WTC11 (cell line): ENCODE results near the gene SMIM13. TPM values are rescaled to one million over a fixed set of nuclear protein-coding genes. Genes with fewer than 3 reads are reported as not detected.

Experiments used
- ATAC-seq: fragments of 200-7000 bp; cut with Tn5 transposase; 2 replicates; pipeline ENCODE4 v1.10.0; 2021; ENCODE audit warnings: mild to moderate bottlenecking, moderate library complexity
- CTCF ChIA-PET: fragments of 300-600 bp; sonication (Branson Sonifier 250); formaldehyde crosslinking; loops from one replicate; lab custom pipeline; 2021; ENCODE audit warnings: antibody characterized with exemption; lab: Charles Lee
- POLR2A ChIA-PET: fragments of 350-600 bp; sonication (Branson Sonifier 250); formaldehyde crosslinking; loops from one replicate; lab custom pipeline; 2021; ENCODE audit warnings: antibody characterized with exemption; lab: Charles Lee
- DNase-seq: peaks from one replicate; pipeline ENCODE4 v3.0.0; 2021; ENCODE audit warnings: low spot score
- H3K27ac Mint-ChIP-seq: 2 replicates; pipeline ENCODE4 v1.8.0; 2021; ENCODE audit warnings: mixed read lengths
- H3K27me3 Mint-ChIP-seq: 2 replicates; pipeline ENCODE4 v1.8.0; 2021; ENCODE audit warnings: low read depth, mild to moderate bottlenecking, moderate library complexity, mixed read lengths
- H3K36me3 Mint-ChIP-seq: 2 replicates; pipeline ENCODE4 v1.8.0; 2021; ENCODE audit warnings: mixed read lengths
- H3K4me1 Mint-ChIP-seq: 2 replicates; pipeline ENCODE4 v1.8.0; 2022; ENCODE audit warnings: mixed read lengths
- H3K4me3 Mint-ChIP-seq: 2 replicates; pipeline ENCODE4 v1.8.0; 2021; ENCODE audit warnings: mild to moderate bottlenecking, moderate library complexity, mixed read lengths
- H3K9me3 Mint-ChIP-seq: 2 replicates; pipeline ENCODE4 v1.8.0; 2021; ENCODE audit warnings: mixed read lengths
- ETV6 ChIP-seq: sonication (generic); formaldehyde crosslinking; IDR thresholded peaks from 2 replicates; pipeline ENCODE4 v1.8.1; 2022; ENCODE audit warnings: mild to moderate bottlenecking, missing genetic modification reagents
- FOXK1 ChIP-seq: sonication (generic); formaldehyde crosslinking; IDR thresholded peaks from 2 replicates; pipeline ENCODE4 v1.8.0; 2022; ENCODE audit warnings: mild to moderate bottlenecking, moderate library complexity, missing genetic modification reagents
- GRHL2 ChIP-seq: fragments of 250-450 bp; sonication (Bioruptor Pico); IDR thresholded peaks from 2 replicates; pipeline ENCODE4 v1.8.0; 2022; ENCODE audit warnings: mild to moderate bottlenecking, moderate library complexity; ENCODE audit not compliant: insufficient replicate concordance, severe bottlenecking
- JAZF1 ChIP-seq: fragments of 250-450 bp; sonication (Bioruptor Pico); IDR thresholded peaks from 2 replicates; pipeline ENCODE4 v1.9.0; 2021; ENCODE audit warnings: moderate library complexity, mild to moderate bottlenecking, inconsistent platforms
- MAX ChIP-seq: sonication (generic); formaldehyde crosslinking; IDR thresholded peaks from 2 replicates; pipeline ENCODE4 v1.8.0; 2022; ENCODE audit warnings: mild to moderate bottlenecking, missing genetic modification reagents
- MXD4 ChIP-seq: fragments of 250-450 bp; sonication (Bioruptor Pico); IDR thresholded peaks from 2 replicates; pipeline ENCODE4 v1.8.0; 2021; ENCODE audit warnings: mild to moderate bottlenecking, moderate library complexity, borderline replicate concordance
- MYBL2 ChIP-seq: sonication (generic); formaldehyde crosslinking; IDR thresholded peaks from 2 replicates; pipeline ENCODE4 v1.8.1; 2023; ENCODE audit warnings: mild to moderate bottlenecking, moderate library complexity, missing genetic modification reagents
- SOX15 ChIP-seq: fragments of 250-450 bp; sonication (Bioruptor Pico); IDR thresholded peaks from 2 replicates; pipeline ENCODE4 v1.9.0; 2021; ENCODE audit warnings: mild to moderate bottlenecking
- SP1 ChIP-seq: sonication (generic); formaldehyde crosslinking; conservative IDR thresholded peaks from 2 replicates; pipeline ENCODE4 v1.8.1; 2022; ENCODE audit warnings: missing genetic modification reagents
- TEAD1 ChIP-seq: sonication (generic); formaldehyde crosslinking; IDR thresholded peaks from 2 replicates; pipeline ENCODE4 v1.8.0; 2022; ENCODE audit warnings: mild to moderate bottlenecking, missing genetic modification reagents
- ZNF232 ChIP-seq: sonication (generic); formaldehyde crosslinking; IDR thresholded peaks from 2 replicates; pipeline ENCODE4 v1.8.0; 2022; ENCODE audit warnings: mild to moderate bottlenecking, missing genetic modification reagents
- ZNF532 ChIP-seq: fragments of 250-450 bp; sonication (Bioruptor Pico); IDR thresholded peaks from 2 replicates; pipeline ENCODE4 v1.9.0; 2021; ENCODE audit warnings: mild to moderate bottlenecking, borderline replicate concordance
- ZNF671 ChIP-seq: fragments of 250-450 bp; sonication (Bioruptor Pico); IDR thresholded peaks from 2 replicates; pipeline ENCODE4 v1.8.0; 2021; ENCODE audit warnings: mild to moderate bottlenecking
- total RNA-seq: library from RNA; stranded (reverse); gene quantifications from 3 replicates; pipeline ENCODE4 v1.2.3, GENCODE V29; 2021
- TF ChIP-seq, protein P1 (sequence below): sonication (generic); formaldehyde crosslinking; IDR thresholded peaks from 2 replicates; pipeline ENCODE4 v1.8.1; 2023; ENCODE audit warnings: mild to moderate bottlenecking, moderate library complexity, missing genetic modification reagents
- TF ChIP-seq, protein P2 (sequence below): fragments of 250-450 bp; sonication (Bioruptor Pico); IDR thresholded peaks from 2 replicates; pipeline ENCODE4 v1.9.0; 2021; ENCODE audit warnings: mild to moderate bottlenecking
- TF ChIP-seq, protein P3 (sequence below): sonication (generic); formaldehyde crosslinking; IDR thresholded peaks from 2 replicates; pipeline ENCODE4 v1.8.1; 2023; ENCODE audit warnings: mild to moderate bottlenecking, missing genetic modification reagents, moderate library complexity
- TF ChIP-seq, protein P4 (sequence below): fragments of 250-450 bp; sonication (Bioruptor Pico); IDR thresholded peaks from 2 replicates; pipeline ENCODE4 v1.9.0; 2021; ENCODE audit warnings: mild to moderate bottlenecking

Gene SMIM13
- total RNA-seq, 1 experiment from 2014 or later = 9.7 TPM

GRCh38 chr6:11174242-11174611 lies 80.6 kb downstream of the SMIM13 start:
- TF ChIP-seq ZNF232 (CRISPR knock-in tag) (no peak), FOXK1 (CRISPR knock-in tag) (no peak), SP1 (CRISPR knock-in tag) (no peak), ZNF532 (CRISPR knock-in tag) (no peak), ETV6 (no peak), TEAD1 (CRISPR knock-in tag) (no peak), JAZF1 (no peak), SOX15 (CRISPR knock-in tag) (no peak), MYBL2 (CRISPR knock-in tag) (no peak), ZNF671 (CRISPR knock-in tag) (no peak), MAX (no peak), GRHL2 (CRISPR knock-in tag) (no peak), MXD4 (CRISPR knock-in tag) (no peak)
- TF ChIP-seq, protein P1, sequence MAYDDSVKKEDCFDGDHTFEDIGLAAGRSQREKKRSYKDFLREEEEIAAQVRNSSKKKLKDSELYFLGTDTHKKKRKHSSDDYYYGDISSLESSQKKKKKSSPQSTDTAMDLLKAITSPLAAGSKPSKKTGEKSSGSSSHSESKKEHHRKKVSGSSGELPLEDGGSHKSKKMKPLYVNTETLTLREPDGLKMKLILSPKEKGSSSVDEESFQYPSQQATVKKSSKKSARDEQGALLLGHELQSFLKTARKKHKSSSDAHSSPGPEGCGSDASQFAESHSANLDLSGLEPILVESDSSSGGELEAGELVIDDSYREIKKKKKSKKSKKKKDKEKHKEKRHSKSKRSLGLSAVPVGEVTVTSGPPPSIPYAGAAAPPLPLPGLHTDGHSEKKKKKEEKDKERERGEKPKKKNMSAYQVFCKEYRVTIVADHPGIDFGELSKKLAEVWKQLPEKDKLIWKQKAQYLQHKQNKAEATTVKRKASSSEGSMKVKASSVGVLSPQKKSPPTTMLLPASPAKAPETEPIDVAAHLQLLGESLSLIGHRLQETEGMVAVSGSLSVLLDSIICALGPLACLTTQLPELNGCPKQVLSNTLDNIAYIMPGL (CRISPR knock-in tag) = no peak
- TF ChIP-seq, protein P2, sequence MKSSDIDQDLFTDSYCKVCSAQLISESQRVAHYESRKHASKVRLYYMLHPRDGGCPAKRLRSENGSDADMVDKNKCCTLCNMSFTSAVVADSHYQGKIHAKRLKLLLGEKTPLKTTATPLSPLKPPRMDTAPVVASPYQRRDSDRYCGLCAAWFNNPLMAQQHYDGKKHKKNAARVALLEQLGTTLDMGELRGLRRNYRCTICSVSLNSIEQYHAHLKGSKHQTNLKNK = no peak
- TF ChIP-seq, protein P3, sequence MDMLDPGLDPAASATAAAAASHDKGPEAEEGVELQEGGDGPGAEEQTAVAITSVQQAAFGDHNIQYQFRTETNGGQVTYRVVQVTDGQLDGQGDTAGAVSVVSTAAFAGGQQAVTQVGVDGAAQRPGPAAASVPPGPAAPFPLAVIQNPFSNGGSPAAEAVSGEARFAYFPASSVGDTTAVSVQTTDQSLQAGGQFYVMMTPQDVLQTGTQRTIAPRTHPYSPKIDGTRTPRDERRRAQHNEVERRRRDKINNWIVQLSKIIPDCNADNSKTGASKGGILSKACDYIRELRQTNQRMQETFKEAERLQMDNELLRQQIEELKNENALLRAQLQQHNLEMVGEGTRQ (CRISPR knock-in tag) = no peak
- TF ChIP-seq, protein P4, sequence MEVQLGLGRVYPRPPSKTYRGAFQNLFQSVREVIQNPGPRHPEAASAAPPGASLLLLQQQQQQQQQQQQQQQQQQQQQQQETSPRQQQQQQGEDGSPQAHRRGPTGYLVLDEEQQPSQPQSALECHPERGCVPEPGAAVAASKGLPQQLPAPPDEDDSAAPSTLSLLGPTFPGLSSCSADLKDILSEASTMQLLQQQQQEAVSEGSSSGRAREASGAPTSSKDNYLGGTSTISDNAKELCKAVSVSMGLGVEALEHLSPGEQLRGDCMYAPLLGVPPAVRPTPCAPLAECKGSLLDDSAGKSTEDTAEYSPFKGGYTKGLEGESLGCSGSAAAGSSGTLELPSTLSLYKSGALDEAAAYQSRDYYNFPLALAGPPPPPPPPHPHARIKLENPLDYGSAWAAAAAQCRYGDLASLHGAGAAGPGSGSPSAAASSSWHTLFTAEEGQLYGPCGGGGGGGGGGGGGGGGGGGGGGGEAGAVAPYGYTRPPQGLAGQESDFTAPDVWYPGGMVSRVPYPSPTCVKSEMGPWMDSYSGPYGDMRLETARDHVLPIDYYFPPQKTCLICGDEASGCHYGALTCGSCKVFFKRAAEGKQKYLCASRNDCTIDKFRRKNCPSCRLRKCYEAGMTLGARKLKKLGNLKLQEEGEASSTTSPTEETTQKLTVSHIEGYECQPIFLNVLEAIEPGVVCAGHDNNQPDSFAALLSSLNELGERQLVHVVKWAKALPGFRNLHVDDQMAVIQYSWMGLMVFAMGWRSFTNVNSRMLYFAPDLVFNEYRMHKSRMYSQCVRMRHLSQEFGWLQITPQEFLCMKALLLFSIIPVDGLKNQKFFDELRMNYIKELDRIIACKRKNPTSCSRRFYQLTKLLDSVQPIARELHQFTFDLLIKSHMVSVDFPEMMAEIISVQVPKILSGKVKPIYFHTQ (CRISPR knock-in tag) = no peak
- H3K27me3 Mint-ChIP-seq = no peaks in the 10 kb centered on the region; the same call in 1 of the 2 replicates
- ChIA-PET POLR2A (no interaction called here), CTCF (interaction anchor here (0.8 to 3.3 kb wide), 4 partner anchors 59 to 1310 kb away, joined by 3 to 19 read pairs (median 9); partner anchors contain the start of gene NEDD9)
- DNase-seq (no peak), ATAC-seq (no peak)
- H3K4me1 Mint-ChIP-seq = peaks cover 24% of the 10 kb centered on the region
- H3K36me3 Mint-ChIP-seq = no peaks in the 10 kb centered on the region
- H3K9me3 Mint-ChIP-seq = peaks cover 5% of the 10 kb centered on the region
- no peak overlapping the region for H3K4me3 Mint-ChIP-seq
- H3K27ac Mint-ChIP-seq = no peak overlapping the region; the same call in 1 of the 2 replicates
